A673 (cell line): ENCODE data around the gene NDUFAF2. TPM values are rescaled to one million over a fixed set of nuclear protein-coding genes. Genes with fewer than 3 reads are reported as not detected.

Source experiments
- BruUV-seq: library from RNA; stranded (reverse); fragments of 400-500 nt; replicated peaks from 2 replicates; lab custom pipeline; 2021; lab: Mats Ljungman, UMichigan
- CTCF ChIA-PET: fragments of 300-600 bp; sonication (Branson Sonifier 250); formaldehyde crosslinking; loops from one replicate; lab custom pipeline; 2022; ENCODE audit warnings: antibody characterized with exemption; lab: Charles Lee
- POLR2A ChIA-PET: fragments of 300-600 bp; sonication (Branson Sonifier 250); formaldehyde crosslinking; loops from one replicate; lab custom pipeline; 2022; ENCODE audit warnings: antibody characterized with exemption; ENCODE audit not compliant: low non-redundant PET; lab: Charles Lee
- DNase-seq: peaks from one replicate; pipeline ENCODE4 v3.0.0-alpha.2; 2015; ENCODE audit warnings: low spot score
- H3K27ac ChIP-seq: fragments of 200-600 bp; sonication (generic); 2 replicates; pipeline ENCODE4 v1.5.1; 2016; ENCODE audit warnings: mixed run types, low read depth, mild to moderate bottlenecking, mixed read lengths, antibody characterized with exemption, low read length; ENCODE audit not compliant: poor library complexity, severe bottlenecking
- H3K27me3 ChIP-seq: fragments of 200-600 bp; sonication (generic); replicated peaks from 2 replicates; pipeline ENCODE4 v1.6.1; 2017; ENCODE audit warnings: mixed run types, low read depth, mild to moderate bottlenecking, mixed read lengths, antibody characterized with exemption, low read length; ENCODE audit not compliant: insufficient read depth, poor library complexity
- H3K36me3 ChIP-seq: fragments of 200-600 bp; sonication (generic); 2 replicates; pipeline ENCODE4 v1.6.1; 2016; ENCODE audit warnings: mixed run types, mild to moderate bottlenecking, mixed read lengths, antibody characterized with exemption, low read length; ENCODE audit not compliant: insufficient read depth, poor library complexity, severe bottlenecking
- H3K4me1 ChIP-seq: fragments of 200-600 bp; sonication (generic); 2 replicates; pipeline ENCODE4 v1.6.1; 2017; ENCODE audit warnings: mixed run types, mild to moderate bottlenecking, mixed read lengths, antibody characterized with exemption, low read length; ENCODE audit not compliant: insufficient read depth, poor library complexity, severe bottlenecking
- H3K4me3 ChIP-seq: fragments of 200-600 bp; sonication (generic); 2 replicates; pipeline ENCODE4 v1.5.1; 2016; ENCODE audit warnings: low read depth, mixed run types, mild to moderate bottlenecking, mixed read lengths, low read length; ENCODE audit not compliant: poor library complexity, severe bottlenecking
- H3K9me3 ChIP-seq: fragments of 200-600 bp; sonication (generic); 2 replicates; pipeline ENCODE4 v1.6.1; 2016; ENCODE audit warnings: mixed run types, low read depth, mild to moderate bottlenecking, mixed read lengths, antibody characterized with exemption, low read length; ENCODE audit not compliant: poor library complexity, severe bottlenecking
- CTCF ChIP-seq: fragments of 300-800, 200-600 bp; sonication (generic); conservative IDR thresholded peaks from 2 replicates; pipeline ENCODE4 v1.5.1; 2017; ENCODE audit warnings: low read depth, mild to moderate bottlenecking, antibody characterized with exemption, low read length, moderate library complexity, mixed read lengths
- EZH2 ChIP-seq: fragments of 200-600 bp; sonication (generic); IDR thresholded peaks from 2 replicates; pipeline ENCODE4 v1.6.1; 2017; ENCODE audit warnings: borderline replicate concordance, low read depth, mild to moderate bottlenecking, mixed read lengths, antibody characterized with exemption, low read length; ENCODE audit not compliant: poor library complexity, severe bottlenecking
- intact Hi-C: fragments of 100-400 bp; cut with micrococcal nuclease; formaldehyde crosslinking; loops from one replicate; pipeline ENCODE4 v1.10.0; 2022; ENCODE audit not compliant: unreplicated experiment
- total RNA-seq: library from RNA; stranded (reverse); gene quantifications from 2 replicates; pipeline ENCODE4 v1.2.3, GENCODE V29; 2021

Gene NDUFAF2
- total RNA-seq, 1 experiment from 2014 or later: 61.6 TPM

- ChIA-PET POLR2A (no interaction called here), CTCF (no interaction called here)
- no peak overlapping the region for H3K4me3 ChIP-seq
- no peak overlapping the region for H3K27ac ChIP-seq
- no peaks in the 10 kb centered on the region for H3K36me3 ChIP-seq
- intact Hi-C loops: no loop called here
- no peaks in the 10 kb centered on the region for H3K27me3 ChIP-seq
- TF ChIP-seq CTCF (no peak), EZH2 (no peak)
- H3K4me1 ChIP-seq: no peaks in the 10 kb centered on the region
- H3K9me3 ChIP-seq: peaks cover 5% of the 10 kb centered on the region
- DNase-seq: no peak
- BruUV-seq: no TSS peak
These were observed 171.0 kb downstream of the NDUFAF2 start for GRCh38 chr5:61115968-61116367.

GRCh38 chr5:61119066-61119465, 174.1 kb downstream of the NDUFAF2 start:
- intact Hi-C loops: no loop called here
- Histone ChIP-seq H3K9me3 (no peaks in the 10 kb centered on the region), H3K27me3 (no peaks in the 10 kb centered on the region), H3K4me3 (no peak overlapping the region), H3K4me1 (no peaks in the 10 kb centered on the region), H3K36me3 (no peaks in the 10 kb centered on the region), H3K27ac (no peak overlapping the region)
- DNase-seq: no peak
- POLR2A ChIA-PET: no interaction called here
- CTCF ChIA-PET: no interaction called here
- TF ChIP-seq EZH2 (no peak), CTCF (no peak)
- no TSS peak for BruUV-seq

- Histone ChIP-seq H3K27me3 (no peaks in the 10 kb centered on the region), H3K27ac (no peak overlapping the region), H3K4me3 (no peak overlapping the region), H3K4me1 (no peaks in the 10 kb centered on the region), H3K36me3 (no peaks in the 10 kb centered on the region), H3K9me3 (no peaks in the 10 kb centered on the region)
- no TSS peak for BruUV-seq
- CTCF ChIA-PET: no interaction called here
- TF ChIP-seq CTCF (no peak), EZH2 (no peak)
- POLR2A ChIA-PET: no interaction called here
- intact Hi-C loops: no loop called here
- DNase-seq: no peak
These were observed 175.5 kb downstream of the NDUFAF2 start for GRCh38 chr5:61120534-61120933.
